Measurements from ENCODE around the gene ACTG1.

ACTG1 gene

DNA sequence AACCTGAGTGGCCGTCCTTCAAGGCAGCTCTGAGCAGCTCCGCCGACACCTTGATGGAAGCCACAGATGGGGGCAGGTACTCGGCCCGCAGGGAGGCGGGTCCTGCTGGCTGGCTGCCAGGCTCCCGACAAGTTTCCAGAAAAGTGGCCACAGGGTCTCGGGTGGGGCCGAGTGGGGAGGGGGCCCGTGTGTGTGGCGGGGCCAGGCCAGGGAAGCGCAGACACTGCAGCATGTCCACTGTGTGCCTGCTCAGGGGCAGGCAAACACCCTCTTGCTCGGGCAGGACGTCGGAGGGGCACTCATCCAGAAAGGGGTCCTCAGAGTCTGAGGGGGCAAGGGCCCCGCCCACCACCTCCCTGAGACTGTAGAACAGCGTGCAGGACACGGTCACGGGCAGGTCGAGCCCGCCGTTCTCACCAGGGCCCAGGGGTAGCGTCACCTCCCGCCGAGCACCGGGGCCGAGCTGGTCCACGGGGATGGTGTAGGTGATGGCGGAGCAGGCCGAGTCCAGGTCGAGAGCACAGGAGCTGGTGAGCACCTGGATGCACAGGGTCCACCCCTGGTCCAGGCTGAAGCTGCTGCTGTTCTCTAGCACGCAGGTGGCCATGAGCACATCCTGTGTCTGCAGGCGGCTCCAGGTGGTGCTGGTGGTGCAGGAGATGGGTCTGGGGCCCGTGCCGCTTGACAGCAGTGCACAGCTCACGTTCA is 34.5 kb upstream of the ACTG1 start:
- DNase-seq = no peak
- in situ Hi-C loops (cut with MboI; ENCODE audit: low pct_unique_long_range_greater_than_20kb, low sequenced_read_pairs) = no loop called here

DNA sequence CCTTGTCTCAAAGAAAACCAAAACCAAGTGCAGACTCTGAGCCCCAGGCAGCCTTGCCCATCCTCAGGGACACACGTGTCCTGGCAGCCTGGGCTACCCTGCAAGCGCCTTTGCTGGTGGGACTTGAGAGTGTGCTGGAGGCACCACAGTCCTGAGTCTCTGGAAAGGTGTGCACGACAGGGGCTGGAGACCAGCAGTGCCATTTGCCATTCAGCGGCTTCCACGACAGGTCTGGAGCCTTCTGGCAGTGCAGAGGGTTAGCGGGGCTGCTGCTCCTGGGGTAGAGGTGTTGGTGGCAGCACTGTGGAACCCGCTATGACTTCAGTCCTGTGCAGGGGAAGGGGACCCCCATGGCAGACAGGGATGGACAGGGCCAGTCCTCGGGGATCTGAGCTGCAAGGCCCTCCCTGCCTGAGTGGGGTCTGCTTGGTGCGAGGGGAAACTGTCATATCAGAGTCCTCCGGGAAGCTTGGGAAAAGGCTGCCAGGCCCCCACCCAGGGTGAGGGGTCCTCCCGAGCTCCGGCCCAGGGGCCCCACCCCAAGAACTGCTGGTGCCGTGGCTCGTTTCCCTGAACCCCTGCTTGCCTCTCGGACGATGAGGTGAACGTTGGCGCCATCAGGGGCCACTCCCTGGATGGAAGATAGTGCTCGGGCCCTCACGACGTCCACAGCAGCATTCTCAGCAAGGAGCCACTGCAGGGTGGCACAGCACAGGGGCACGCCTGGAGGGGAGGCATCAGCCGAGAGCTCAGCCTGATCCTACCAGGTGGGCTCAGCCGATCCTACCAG is 32.8 kb upstream of the ACTG1 start:
- in situ Hi-C loops (cut with MboI; ENCODE audit: low pct_unique_long_range_greater_than_20kb, low sequenced_read_pairs) = no loop called here
- DNase-seq = no peak

DNA sequence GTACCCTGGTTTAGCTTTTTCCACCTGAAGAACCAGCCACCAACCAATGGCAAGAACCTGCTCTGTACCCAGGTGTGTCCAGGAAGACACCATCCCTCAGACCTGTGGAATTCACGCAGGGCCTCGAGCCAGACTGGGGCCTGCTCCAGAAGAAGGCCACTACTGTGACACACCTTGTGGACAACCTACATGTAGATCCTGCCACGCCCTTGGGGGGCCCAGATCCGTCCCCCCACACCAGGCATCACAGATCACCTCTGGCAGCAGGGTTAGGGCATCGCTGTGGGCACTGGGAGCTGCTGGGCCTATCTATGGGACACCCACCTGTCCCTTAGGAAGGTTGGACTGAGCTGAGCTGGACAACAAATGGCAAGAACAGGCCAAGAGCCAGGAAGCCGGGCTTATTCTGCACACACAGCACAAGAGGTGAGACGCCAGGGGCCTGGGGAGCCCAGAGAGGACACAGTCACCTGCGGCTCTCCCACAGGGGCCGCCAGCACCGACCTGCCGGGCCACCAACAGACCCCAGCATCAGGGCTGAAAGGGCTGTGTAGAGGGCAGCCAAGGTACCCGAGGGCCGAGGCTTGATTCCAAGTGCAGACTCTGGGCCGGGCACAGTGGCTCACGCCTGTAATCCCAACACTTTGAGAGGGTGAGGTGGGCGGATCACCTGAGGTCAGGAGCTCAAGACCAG is 31.8 kb upstream of the ACTG1 start:
- in situ Hi-C loops (cut with MboI; ENCODE audit: low pct_unique_long_range_greater_than_20kb, low sequenced_read_pairs) = no loop called here
- DNase-seq = no peak

DNA sequence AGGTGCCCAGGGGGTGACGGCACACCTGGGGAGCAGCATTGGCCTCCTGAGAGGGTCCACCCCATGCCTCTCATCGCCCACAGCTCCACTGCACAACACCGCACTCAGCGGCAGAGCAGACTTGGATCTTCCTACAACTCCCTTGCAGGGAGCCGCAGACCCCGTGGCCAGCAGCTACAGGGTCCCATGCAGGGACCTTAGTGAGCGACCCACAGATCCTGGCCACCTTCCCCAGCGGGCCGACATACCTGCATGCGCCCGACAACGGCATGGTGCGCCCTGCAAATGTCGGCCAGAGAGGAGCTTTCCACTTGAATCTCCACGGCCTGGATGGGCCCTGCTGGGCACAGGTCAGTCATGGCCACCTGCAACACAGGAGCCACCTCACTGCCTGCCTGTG is 31.2 kb upstream of the ACTG1 start:
- in situ Hi-C loops (cut with MboI; ENCODE audit: low pct_unique_long_range_greater_than_20kb, low sequenced_read_pairs) = no loop called here
- DNase-seq = no peak

GRCh38 chr17:81543339-81543675 is 30.7 kb upstream of the ACTG1 start:
- in situ Hi-C loops (cut with MboI; ENCODE audit: low pct_unique_long_range_greater_than_20kb, low sequenced_read_pairs) = no loop called here
- DNase-seq = no peak

DNA sequence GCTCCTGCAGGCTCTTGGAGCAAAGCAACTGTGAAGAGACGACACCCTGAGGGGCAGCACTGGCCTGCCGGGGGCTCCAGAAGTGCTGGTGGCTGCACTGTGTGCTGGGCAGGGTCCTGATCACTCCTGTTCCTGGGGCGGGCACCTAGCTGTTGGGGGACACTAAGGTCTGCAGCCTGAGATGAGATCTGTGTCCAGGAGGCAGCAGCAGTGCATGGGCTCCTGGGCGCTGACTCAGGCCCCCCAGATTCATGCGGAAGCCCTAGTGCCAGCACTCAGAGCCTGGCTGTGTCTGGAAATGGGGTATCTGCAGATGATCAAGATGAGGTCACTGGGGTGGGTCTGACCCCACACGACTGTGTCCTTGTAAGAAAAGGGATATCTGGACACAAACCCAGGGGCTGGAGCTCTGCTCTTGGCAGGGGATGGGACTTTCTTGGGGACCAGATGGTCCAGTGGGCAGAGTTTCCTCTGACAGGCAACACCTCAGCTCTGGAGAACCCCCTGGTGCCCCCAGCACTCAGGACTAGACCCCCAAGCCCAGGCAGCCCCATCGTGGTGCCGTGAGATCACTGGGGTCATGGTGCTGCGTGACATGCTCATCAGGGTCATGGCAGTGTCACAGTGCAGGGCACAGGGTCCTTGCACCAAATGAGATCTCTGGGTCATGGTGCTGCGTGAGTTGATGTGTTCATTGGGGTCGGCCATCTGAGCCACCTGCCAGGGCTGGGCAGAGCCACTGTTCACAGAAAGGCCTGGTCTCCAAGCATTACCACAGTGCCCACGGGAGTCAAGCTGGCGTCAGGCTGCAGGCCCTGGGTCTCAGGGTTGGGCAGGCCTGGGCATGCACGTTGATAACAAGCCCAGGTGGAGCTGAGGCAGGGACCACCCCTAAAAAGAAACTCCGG is 30.1 kb upstream of the ACTG1 start:
- no peak for DNase-seq
- in situ Hi-C loops (cut with MboI; ENCODE audit: low pct_unique_long_range_greater_than_20kb, low sequenced_read_pairs) = no loop called here

GRCh38 chr17:81541123-81541522 is 28.5 kb upstream of the ACTG1 start:
- in situ Hi-C loops (cut with MboI; ENCODE audit: low pct_unique_long_range_greater_than_20kb, low sequenced_read_pairs) = no loop called here
- DNase-seq = no peak

DNA sequence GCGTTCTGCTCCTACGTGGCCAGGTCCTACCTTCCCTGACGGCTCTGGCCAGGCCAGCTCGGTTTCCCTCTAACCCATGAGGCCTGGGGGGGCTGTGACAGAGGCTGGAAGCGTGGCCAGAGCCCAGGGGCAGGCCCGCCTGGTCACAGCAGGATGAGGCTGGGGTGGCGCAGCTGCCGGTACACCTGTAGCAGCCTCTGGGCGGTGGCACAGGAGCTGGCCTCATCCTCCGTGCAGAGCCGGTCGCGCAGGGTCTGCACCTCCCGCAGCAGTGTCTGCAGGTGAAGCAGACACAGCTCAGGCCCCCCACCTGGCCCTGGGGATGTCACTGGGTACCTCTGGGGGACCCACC is 28.1 kb upstream of the ACTG1 start:
- in situ Hi-C loops (cut with MboI; ENCODE audit: low pct_unique_long_range_greater_than_20kb, low sequenced_read_pairs) = no loop called here
- no peak for DNase-seq

GRCh38 chr17:81539961-81540675 is 27.5 kb upstream of the ACTG1 start:
- in situ Hi-C loops (cut with MboI; ENCODE audit: low pct_unique_long_range_greater_than_20kb, low sequenced_read_pairs) = no loop called here
- DNase-seq = no peak

DNA sequence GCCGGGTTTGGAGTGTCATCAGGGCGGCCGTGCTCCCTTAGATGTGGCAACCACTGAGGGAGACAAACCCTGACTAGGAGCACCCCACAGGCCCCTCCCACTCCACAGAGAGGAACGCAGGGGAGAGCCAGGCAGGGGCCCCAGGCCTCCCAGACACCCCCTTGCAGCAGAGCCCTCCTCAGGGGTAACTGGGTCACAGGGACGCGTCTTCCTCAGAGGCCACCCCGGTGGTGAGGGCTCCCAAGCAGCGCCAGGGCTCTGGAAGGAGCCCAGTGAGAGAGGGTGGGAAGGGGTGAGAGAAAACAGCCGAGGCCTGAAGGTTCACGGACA is 26.9 kb upstream of the ACTG1 start:
- no peak for DNase-seq
- in situ Hi-C loops (cut with MboI; ENCODE audit: low pct_unique_long_range_greater_than_20kb, low sequenced_read_pairs) = no loop called here

DNA sequence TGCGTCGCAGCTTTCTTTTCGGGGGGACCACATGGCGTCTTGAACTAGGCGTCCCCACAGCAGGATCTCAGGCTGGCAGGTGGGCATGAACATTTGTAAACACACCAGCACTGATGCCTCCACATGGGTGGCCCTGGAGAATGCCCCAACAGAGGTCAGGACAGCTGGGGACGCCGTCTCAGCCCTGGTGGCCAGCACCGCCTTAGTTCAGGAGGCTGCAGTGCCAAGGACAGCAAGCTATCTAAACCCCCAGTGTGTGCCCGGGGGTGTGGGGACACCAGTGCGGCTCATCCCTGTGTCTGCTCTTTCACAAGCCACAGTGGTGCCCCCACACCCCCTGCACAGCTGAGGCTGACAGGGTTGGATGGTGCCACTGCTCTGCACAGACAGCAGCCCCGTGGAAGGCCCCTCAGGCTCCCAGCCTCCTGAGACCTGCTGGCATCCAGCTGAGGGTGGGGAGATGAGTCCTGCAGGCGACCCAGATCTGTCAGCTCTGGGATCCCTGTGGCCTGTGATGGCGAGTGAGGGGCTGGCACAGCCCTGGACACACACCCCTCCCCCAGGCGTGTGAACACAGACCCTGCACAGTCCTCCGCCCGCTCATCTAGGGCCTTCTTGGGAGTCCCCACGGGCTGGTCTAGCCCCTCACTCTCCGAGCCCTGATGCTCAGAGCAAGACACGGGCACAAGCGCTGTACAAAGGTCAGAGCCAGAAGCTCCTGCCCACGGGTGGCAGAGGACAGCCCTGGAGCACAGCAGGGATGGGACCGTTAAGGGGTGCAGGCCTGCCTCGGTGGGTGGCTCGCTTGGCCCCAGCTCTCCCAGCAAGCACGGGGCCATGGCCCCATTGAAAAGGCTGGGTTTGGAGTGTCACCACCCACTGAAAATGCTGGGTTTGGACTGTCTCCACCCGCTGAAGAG is 26.3 kb upstream of the ACTG1 start:
- in situ Hi-C loops (cut with MboI; ENCODE audit: low pct_unique_long_range_greater_than_20kb, low sequenced_read_pairs) = no loop called here
- DNase-seq = no peak

- no peak for DNase-seq
- in situ Hi-C loops (cut with MboI; ENCODE audit: low pct_unique_long_range_greater_than_20kb, low sequenced_read_pairs) = no loop called here
These were observed 25.4 kb upstream of the ACTG1 start for GRCh38 chr17:81537856-81538555.

- in situ Hi-C loops (cut with MboI; ENCODE audit: low pct_unique_long_range_greater_than_20kb, low sequenced_read_pairs) = no loop called here
- no peak for DNase-seq
These were observed 24.8 kb upstream of the ACTG1 start for GRCh38 chr17:81537343-81537855.

DNA sequence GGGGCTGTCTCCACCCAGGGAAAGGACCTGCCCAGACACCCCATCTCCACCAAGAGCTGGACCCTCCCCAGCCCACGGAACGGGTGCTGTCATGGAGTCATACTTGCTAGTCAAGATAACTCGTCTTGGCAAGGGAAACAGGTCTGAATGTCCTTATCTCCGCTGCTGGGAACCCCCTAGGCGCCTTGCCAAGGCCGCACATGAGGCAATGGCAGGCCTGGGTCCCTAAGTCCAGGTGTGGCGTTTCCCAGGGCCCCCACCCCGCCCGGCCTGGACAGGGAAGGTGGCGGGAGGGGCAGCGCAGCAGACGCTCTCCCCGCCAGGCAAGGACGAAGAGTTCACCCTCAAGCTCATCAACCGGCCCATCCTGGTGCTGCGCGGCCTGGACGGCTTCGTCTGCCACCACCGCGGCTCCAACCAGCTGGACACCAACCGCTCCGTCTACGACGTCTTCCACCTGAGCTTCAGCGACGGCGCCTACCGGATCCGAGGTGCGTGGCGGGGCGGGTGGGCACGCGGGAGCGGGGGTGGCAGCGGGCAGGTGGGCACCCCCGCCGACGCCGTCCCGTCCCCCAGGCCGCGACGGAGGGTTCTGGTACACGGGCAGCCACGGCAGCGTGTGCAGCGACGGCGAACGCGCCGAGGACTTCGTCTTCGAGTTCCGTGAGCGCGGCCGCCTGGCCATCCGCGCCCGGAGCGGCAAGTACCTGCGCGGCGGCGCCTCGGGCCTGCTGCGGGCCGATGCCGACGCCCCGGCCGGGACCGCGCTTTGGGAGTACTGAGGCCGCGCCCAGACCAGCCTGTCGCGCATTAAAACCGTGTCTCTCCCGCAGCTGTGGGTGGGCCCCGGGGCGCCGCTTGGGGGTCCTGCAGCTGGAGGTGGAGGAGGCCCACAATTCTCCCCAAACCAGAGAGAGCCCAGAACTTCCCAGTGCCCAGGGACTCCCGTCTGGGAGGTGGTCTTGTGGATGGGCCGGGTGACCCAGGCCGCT is 24.0 kb upstream of the ACTG1 start:
- DNase-seq = no peak

DNA sequence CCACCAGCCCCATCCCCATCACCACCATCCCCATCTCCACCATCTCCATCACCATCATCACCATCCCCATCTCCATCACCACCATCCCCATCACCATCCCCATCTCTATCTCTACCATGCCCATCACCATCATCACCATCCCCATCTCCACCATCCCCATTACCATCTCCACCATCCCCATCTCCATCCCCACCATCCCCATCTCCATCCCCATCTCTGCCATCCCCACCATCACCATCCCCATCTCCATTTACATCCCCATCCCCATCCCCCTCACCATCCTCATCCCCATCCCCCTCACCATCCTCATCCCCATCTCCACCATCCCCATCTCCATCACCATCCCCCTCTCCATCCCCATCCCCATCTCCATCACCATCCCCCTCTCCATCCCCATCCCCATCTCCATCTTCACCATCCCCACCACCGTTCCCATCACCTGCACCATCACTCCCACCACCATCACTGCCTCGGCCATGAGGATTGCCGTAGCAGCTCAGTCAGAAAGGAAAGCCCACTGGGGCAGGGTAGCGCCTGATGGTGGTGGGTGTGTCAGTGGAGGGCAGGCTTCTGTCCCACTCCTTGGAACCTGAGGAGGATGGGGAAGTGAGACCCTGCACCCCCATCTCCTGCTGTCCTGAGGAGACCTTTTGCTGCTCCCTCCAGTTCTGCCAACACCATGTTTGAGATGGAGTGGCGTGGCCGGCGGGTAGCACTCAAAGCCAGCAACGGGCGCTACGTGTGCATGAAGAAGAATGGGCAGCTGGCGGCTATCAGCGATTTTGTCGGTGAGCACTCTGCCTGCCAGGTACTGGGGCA is 23.1 kb upstream of the ACTG1 start:
- in situ Hi-C loops (cut with MboI; ENCODE audit: low pct_unique_long_range_greater_than_20kb, low sequenced_read_pairs) = no loop called here

More for the DNA sequence above, 24.0 kb upstream of the ACTG1 start:
- in situ Hi-C loops (cut with MboI; ENCODE audit: low pct_unique_long_range_greater_than_20kb, low sequenced_read_pairs) = no loop called here

DNA sequence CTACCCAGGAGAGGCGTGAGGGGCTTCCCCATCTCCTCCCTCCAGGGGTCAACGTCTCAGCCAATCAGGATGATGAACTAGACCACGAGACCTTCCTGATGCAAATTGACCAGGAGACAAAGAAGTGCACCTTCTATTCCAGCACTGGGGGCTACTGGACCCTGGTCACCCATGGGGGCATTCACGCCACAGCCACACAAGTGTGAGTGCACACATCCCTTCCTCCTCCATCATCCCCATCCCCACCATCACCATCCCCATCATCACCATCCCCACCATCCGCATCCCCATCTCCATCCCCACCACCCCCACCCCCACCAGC is 22.4 kb upstream of the ACTG1 start:
- no peak for DNase-seq
- in situ Hi-C loops (cut with MboI; ENCODE audit: low pct_unique_long_range_greater_than_20kb, low sequenced_read_pairs) = no loop called here

More for the DNA sequence above, 23.1 kb upstream of the ACTG1 start:
- no peak for DNase-seq
